ENCODE measurements around the gene SERPING1. TPM values are rescaled to one million over a fixed set of nuclear protein-coding genes. Genes with fewer than 3 reads are reported as not detected.
A peak's percentile ranks its signal among the peaks of the same experiment; 100 is the strongest.

The SERPING1 gene
- total and polyA plus RNA-seq, 8 donors: 172 to 329 (median 196) TPM

- peak overlapping the region; percentile 70 to 88 for H3K4me3 ChIP-seq
- no peaks in the 10 kb centered on the region for H3K27me3 ChIP-seq
- peak in 1 of 2 donors; percentile 42 for TF ChIP-seq CTCF (IDR thresholded peaks at IDR 0.05)
- H3K9me3 ChIP-seq: no peaks in the 10 kb centered on the region
- intact Hi-C loops (cut with DNase I): loop anchor here in 1 of 2 donors (5.0 kb wide), 1 partner anchor 74 kb away; no protein-coding TSS in a partner anchor
- peaks cover 0 to 6% of the 10 kb centered on the region in 2 donors for H3K36me3 ChIP-seq
- H3K27ac ChIP-seq: peak overlapping the region; percentile 90 to 92
- ATAC-seq: no peak
- DNase-seq: peak in 1 of 4 donors; percentile 82
- H3K4me1 ChIP-seq: peaks cover 18 to 48% of the 10 kb centered on the region in 2 donors
Measured at GRCh38 chr11:57568330-57568766, 29.1 kb upstream of the SERPING1 start.

- no peaks in the 10 kb centered on the region for H3K9me3 ChIP-seq
- no peak for TF ChIP-seq CTCF (IDR thresholded peaks at IDR 0.05)
- H3K27me3 ChIP-seq: no peaks in the 10 kb centered on the region
- peaks cover 6 to 20% of the 10 kb centered on the region in 2 donors for H3K4me1 ChIP-seq
- no peaks in the 10 kb centered on the region for H3K36me3 ChIP-seq
- ATAC-seq (no peak), DNase-seq (no peak)
- H3K27ac ChIP-seq: no peak overlapping the region
- intact Hi-C loops (cut with DNase I): no loop called here
- H3K4me3 ChIP-seq: no peak overlapping the region
Measured at GRCh38 chr11:57571606-57572005, 25.9 kb upstream of the SERPING1 start.

- Histone ChIP-seq H3K36me3 (no peaks in the 10 kb centered on the region), H3K27ac (no peak overlapping the region), H3K9me3 (no peaks in the 10 kb centered on the region), H3K4me3 (no peak overlapping the region), H3K27me3 (no peaks in the 10 kb centered on the region), H3K4me1 (peaks cover 0 to 9% of the 10 kb centered on the region in 2 donors)
- intact Hi-C loops (cut with DNase I): no loop called here
- TF ChIP-seq CTCF (IDR thresholded peaks at IDR 0.05): no peak
- DNase-seq (no peak), ATAC-seq (no peak)
Measured at GRCh38 chr11:57574061-57574460, 23.4 kb upstream of the SERPING1 start.

- Histone ChIP-seq H3K9me3 (no peaks in the 10 kb centered on the region), H3K27me3 (no peaks in the 10 kb centered on the region), H3K36me3 (no peaks in the 10 kb centered on the region), H3K4me1 (no peaks in the 10 kb centered on the region), H3K4me3 (no peak overlapping the region), H3K27ac (no peak overlapping the region)
- no peak for TF ChIP-seq CTCF (IDR thresholded peaks at IDR 0.05)
- intact Hi-C loops (cut with DNase I): no loop called here
- ATAC-seq: no peak
- DNase-seq: no peak
Measured at GRCh38 chr11:57584341-57584740, 13.1 kb upstream of the SERPING1 start.

GRCh38 chr11:57585301-57585700 lies 12.2 kb upstream of the SERPING1 start:
- Histone ChIP-seq H3K4me1 (no peaks in the 10 kb centered on the region), H3K36me3 (no peaks in the 10 kb centered on the region), H3K27ac (no peak overlapping the region), H3K9me3 (no peaks in the 10 kb centered on the region), H3K4me3 (no peak overlapping the region), H3K27me3 (no peaks in the 10 kb centered on the region)
- intact Hi-C loops (cut with DNase I): no loop called here
- no peak for TF ChIP-seq CTCF (IDR thresholded peaks at IDR 0.05)
- no peak for ATAC-seq
- no peak for DNase-seq

All from left lung (tissue), 10 donors.